SK-N-SH (cell line): Measurements from ENCODE around the gene GART. TPM values are rescaled to one million over a fixed set of nuclear protein-coding genes. Genes with fewer than 3 reads are reported as not detected.

Source experiments
- CTCF ChIA-PET: fragments of 300-600, 350-600 bp; formaldehyde crosslinking; extraction: SDS; loops from one replicate; lab custom pipeline; 2021; lab: Yijun Ruan, JAX
- POLR2A ChIA-PET: fragments of 350-600 bp; sonication (Branson Sonifier 250); formaldehyde crosslinking; extraction: SDS; loops from one replicate; lab custom pipeline; 2020; ENCODE audit warnings: antibody characterized with exemption, inconsistent platforms; lab: Yijun Ruan, JAX
- DNase-seq: peaks from one replicate; pipeline ENCODE4 v3.0.0; 2012
- H2AFZ ChIP-seq: fragments of 200-600 bp; sonication (generic); 2 replicates; pipeline ENCODE4 v1.8.1; 2016; ENCODE audit warnings: antibody characterized with exemption, mild to moderate bottlenecking, low read depth
- H3F3A ChIP-seq: fragments of 200-600 bp; sonication (generic); replicated peaks from 2 replicates; pipeline ENCODE3; 2016; ENCODE audit warnings: antibody characterized with exemption, mild to moderate bottlenecking; ENCODE audit not compliant: insufficient read depth
- H3K27ac ChIP-seq, 2 experiments: fragments of 200-500 bp in 1 of 2; fragments of 200-600 bp in 1 of 2; sonication (Bioruptor generic) in 1 of 2; sonication (generic), shearing (Covaris generic) in 1 of 2; 2 replicates each; pipeline versions ENCODE4 v1.5.1 to v1.6.1; 2014 to 2016; ENCODE audit warnings: low read depth in 2 of 2, inconsistent platforms in 1 of 2, low read length in 1 of 2, mild to moderate bottlenecking in 1 of 2, mixed read lengths in 1 of 2
- H3K27me3 ChIP-seq: fragments of 200-600 bp; sonication (generic), shearing (Covaris generic); 2 replicates; pipeline ENCODE4 v1.6.1; 2016; ENCODE audit warnings: mixed run types; ENCODE audit not compliant: insufficient read depth
- H3K36me3 ChIP-seq, 2 experiments: fragments of 200-500 bp in 1 of 2; fragments of 200-600 bp in 1 of 2; sonication (Bioruptor generic) in 1 of 2; sonication (generic) in 1 of 2; replicated peaks in 1 of 2; 2 replicates each; pipeline versions ENCODE3 to v1.5.1; 2014 to 2016; ENCODE audit warnings: low read length in 1 of 2, mild to moderate bottlenecking in 1 of 2; ENCODE audit not compliant: insufficient read depth in 2 of 2, control insufficient read depth in 1 of 2
- H3K4me1 ChIP-seq, 2 experiments: fragments of 200-500 bp in 1 of 2; fragments of 200-600 bp in 1 of 2; sonication (Bioruptor generic) in 1 of 2; sonication (generic), shearing (Covaris generic) in 1 of 2; 2 replicates each; pipeline versions ENCODE4 v1.5.1 to v1.6.1; 2014 to 2016; ENCODE audit warnings: low read depth in 1 of 2, low read length in 1 of 2, mixed run types in 1 of 2; ENCODE audit not compliant: insufficient read depth in 2 of 2, control insufficient read depth in 1 of 2
- H3K4me2 ChIP-seq: fragments of 200-600 bp; sonication (generic), shearing (Covaris generic); 2 replicates; pipeline ENCODE4 v1.6.1; 2017; ENCODE audit warnings: mixed run types
- H3K4me3 ChIP-seq, 2 experiments: fragments of 200-500 bp in 1 of 2; fragments of 200-600 bp in 1 of 2; sonication (Bioruptor generic) in 1 of 2; sonication (generic), shearing (Covaris generic) in 1 of 2; 2 replicates each; pipeline versions ENCODE4 v1.5.1 to v1.8.1; 2014 to 2016; ENCODE audit warnings: low read depth in 2 of 2, inconsistent platforms in 1 of 2, low read length in 1 of 2, mild to moderate bottlenecking in 1 of 2, mixed read lengths in 1 of 2, moderate library complexity in 1 of 2
- H3K79me2 ChIP-seq: fragments of 200-600 bp; sonication (generic); 2 replicates; pipeline ENCODE4 v1.8.1; 2017; ENCODE audit warnings: mild to moderate bottlenecking; ENCODE audit not compliant: insufficient read depth
- H3K9ac ChIP-seq: fragments of 200-600 bp; sonication (generic); 2 replicates; pipeline ENCODE4 v1.6.1; 2017; ENCODE audit warnings: mixed run types
- H3K9me2 ChIP-seq: fragments of 200-600 bp; sonication (generic); 2 replicates; pipeline ENCODE4 v1.6.1; 2017; ENCODE audit warnings: mixed run types
- H3K9me3 ChIP-seq: fragments of 200-600 bp; sonication (generic); 2 replicates; pipeline ENCODE4 v1.6.1; 2017; ENCODE audit warnings: mixed run types, mild to moderate bottlenecking, moderate library complexity
- H4K20me1 ChIP-seq: fragments of 200-600 bp; sonication (generic); 2 replicates; pipeline ENCODE4 v1.6.1; 2017; ENCODE audit warnings: mild to moderate bottlenecking, mixed run types; ENCODE audit not compliant: insufficient read depth
- CTCF ChIP-seq: fragments of 200-600 bp; sonication (generic); IDR thresholded peaks from 2 replicates; pipeline ENCODE4 v1.6.1; 2017; ENCODE audit warnings: antibody characterized with exemption, mild to moderate bottlenecking, moderate library complexity
- ELF1 ChIP-seq: IDR thresholded peaks from 2 replicates; pipeline ENCODE4 v1.4.0; 2012
- EP300 ChIP-seq, 2 experiments: IDR thresholded peaks; 2 replicates each; pipeline versions ENCODE4 v1.4.0 to v1.6.1; 2012; ENCODE audit warnings: borderline replicate concordance in 1 of 2, low read depth in 1 of 2, low read length in 1 of 2
- EZH2phosphoT487 ChIP-seq: fragments of 200-600 bp; sonication (generic); IDR thresholded peaks from 2 replicates; pipeline ENCODE4 v1.6.1; 2017; ENCODE audit warnings: low read depth, mixed run types, mild to moderate bottlenecking, antibody characterized with exemption, moderate library complexity, borderline replicate concordance
- FOSL2 ChIP-seq: IDR thresholded peaks from 2 replicates; pipeline ENCODE4 v1.4.0; 2012; ENCODE audit warnings: low read depth, mild to moderate bottlenecking, moderate library complexity, borderline replicate concordance
- FOXJ3 ChIP-seq: sonication (generic); formaldehyde crosslinking; IDR thresholded peaks from 2 replicates; pipeline ENCODE4 v1.5.1; 2020; ENCODE audit warnings: mild to moderate bottlenecking, missing genetic modification reagents
- GATA2 ChIP-seq: sonication (generic); formaldehyde crosslinking; IDR thresholded peaks from 2 replicates; pipeline ENCODE4 v1.5.0; 2020; ENCODE audit warnings: mild to moderate bottlenecking, missing genetic modification reagents
- JUND ChIP-seq: IDR thresholded peaks from 2 replicates; pipeline ENCODE4 v1.4.0; 2012
- MAX ChIP-seq: IDR thresholded peaks from 2 replicates; pipeline ENCODE4 v1.4.0; 2012; ENCODE audit warnings: low read depth
- MXI1 ChIP-seq: IDR thresholded peaks from 2 replicates; pipeline ENCODE4 v1.6.1; 2012; ENCODE audit warnings: mild to moderate bottlenecking, low read depth, low read length, improper control_type of control experiment
- NRF1 ChIP-seq: IDR thresholded peaks from 2 replicates; pipeline ENCODE4 v1.6.1; 2012; ENCODE audit warnings: low read depth, mild to moderate bottlenecking, low read length
- POLR2AphosphoS5 ChIP-seq: IDR thresholded peaks from 2 replicates; pipeline ENCODE4 v1.6.1; 2012; ENCODE audit warnings: low read depth, low read length
- RAD21 ChIP-seq: IDR thresholded peaks from 2 replicates; pipeline ENCODE4 v1.6.1; 2012; ENCODE audit warnings: mild to moderate bottlenecking, low read length
- RCOR1 ChIP-seq: fragments of 150-350 bp; IDR thresholded peaks from 2 replicates; pipeline ENCODE4 v1.6.1; 2017; ENCODE audit warnings: antibody characterized with exemption, low read length
- RFX5 ChIP-seq: IDR thresholded peaks from 2 replicates; pipeline ENCODE4 v1.6.1; 2012; ENCODE audit warnings: mild to moderate bottlenecking, improper control_type of control experiment, low read length
- SIN3A ChIP-seq: IDR thresholded peaks from 2 replicates; pipeline ENCODE4 v1.6.1; 2012; ENCODE audit warnings: low read depth, mild to moderate bottlenecking, low read length, moderate library complexity, borderline replicate concordance
- SMC3 ChIP-seq: IDR thresholded peaks from 2 replicates; pipeline ENCODE4 v1.6.1; 2012; ENCODE audit warnings: low read depth, low read length, improper control_type of control experiment
- TAF1 ChIP-seq: IDR thresholded peaks from 2 replicates; pipeline ENCODE4 v1.6.1; 2012; ENCODE audit warnings: low read depth, mild to moderate bottlenecking, low read length, moderate library complexity, borderline replicate concordance
- TCF12 ChIP-seq: IDR thresholded peaks from 2 replicates; pipeline ENCODE4 v1.4.0; 2012
- TEAD4 ChIP-seq: IDR thresholded peaks from 2 replicates; pipeline ENCODE4 v1.4.0; 2012; ENCODE audit warnings: mild to moderate bottlenecking, borderline replicate concordance; ENCODE audit not compliant: insufficient read depth
- USF1 ChIP-seq: IDR thresholded peaks from 2 replicates; pipeline ENCODE4 v1.4.0; 2012; ENCODE audit warnings: low read depth, borderline replicate concordance
- YY1 ChIP-seq: IDR thresholded peaks from 2 replicates; pipeline ENCODE4 v1.4.0; 2012; ENCODE audit warnings: low read depth, mild to moderate bottlenecking
- ZBTB33 ChIP-seq: IDR thresholded peaks from 2 replicates; pipeline ENCODE4 v1.4.0; 2012; ENCODE audit warnings: low read depth, borderline replicate concordance
- WGBS: methylation state at CpG from one replicate; pipeline ENCODE4 v1.1.6; 2017; ENCODE audit warnings: low lambda C conversion rate; 5-methylcytosine and 5-hydroxymethylcytosine counted together
- polyA plus RNA-seq, 3 experiments: library from polyadenylated mRNA; depleted of rRNA; stranded (reverse); fragments of >200 nt; gene quantifications; 2 replicates each; pipeline ENCODE4 v1.2.3, GENCODE V29; 2012

Gene GART
- polyA plus RNA-seq, 1 of the 3 experiments (the other 2 are of a cell fraction): 17.3 TPM

GRCh38 chr21:33518899-33519298 lies 23.0 kb downstream of the GART start:
- peaks cover 9% of the 10 kb centered on the region for H3F3A ChIP-seq
- CTCF ChIA-PET: interaction anchor here (0.9 kb wide), 1 partner anchor 39 kb away, joined by 3 read pairs; the partner anchor contains the start of gene TMEM50B
- H3K27ac ChIP-seq: no peak overlapping the region
- no peak for TF ChIP-seq FOSL2
- TF ChIP-seq YY1: no peak
- TF ChIP-seq TEAD4: no peak
- TF ChIP-seq TCF12: no peak
- TF ChIP-seq FOXJ3 (CRISPR knock-in tag): no peak
- no peak for TF ChIP-seq SIN3A
- no peak for TF ChIP-seq NRF1
- no peak for TF ChIP-seq RAD21
- no peak for TF ChIP-seq EP300 (IDR thresholded peaks at IDR 0.05; ENCODE audit: borderline replicate concordance in 1 of 2, low read depth in 1 of 2, low read length in 1 of 2)
- TF ChIP-seq JUND: no peak
- TF ChIP-seq MXI1: no peak
- no peak for TF ChIP-seq SMC3
- TF ChIP-seq, all 33 proteins: peak for 0
- Histone ChIP-seq H3K4me3 (no peak overlapping the region), H3K9me2 (no peaks in the 10 kb centered on the region), H4K20me1 (no peaks in the 10 kb centered on the region), H3K9ac (no peak overlapping the region), H3K4me2 (no peak overlapping the region), H3K36me3 (peaks cover 61 to 73% of the 10 kb centered on the region in 2 experiments), H3K4me1 (no peaks in the 10 kb centered on the region), H3K9me3 (no peaks in the 10 kb centered on the region), H2AFZ (no peak overlapping the region), H3K27me3 (no peaks in the 10 kb centered on the region), H3K79me2 (no peaks in the 10 kb centered on the region)
- POLR2A ChIA-PET: no interaction called here
- DNase-seq: no peak
- over 99% methylated on average over 4 of the region's 4 CpGs for WGBS

GRCh38 chr21:33514229-33514628 lies 27.7 kb downstream of the GART start:
- H3K9ac ChIP-seq: no peak overlapping the region
- H3K27me3 ChIP-seq: no peaks in the 10 kb centered on the region
- H3K4me3 ChIP-seq: no peak overlapping the region
- no peaks in the 10 kb centered on the region for H3K9me3 ChIP-seq
- H3K27ac ChIP-seq: no peak overlapping the region
- POLR2A ChIA-PET: interaction anchor here (0.6 kb wide), 1 partner anchor 13 kb away, joined by 5 read pairs; no protein-coding TSS in a partner anchor
- H3K4me2 ChIP-seq: no peak overlapping the region
- no peak for DNase-seq
- peaks cover 69 to 77% of the 10 kb centered on the region in 2 experiments for H3K36me3 ChIP-seq
- H2AFZ ChIP-seq: no peak overlapping the region
- no peaks in the 10 kb centered on the region for H3K9me2 ChIP-seq
- H3K4me1 ChIP-seq: no peaks in the 10 kb centered on the region
- H4K20me1 ChIP-seq: no peaks in the 10 kb centered on the region
- no peaks in the 10 kb centered on the region for H3F3A ChIP-seq
- TF ChIP-seq CTCF (no peak), SMC3 (no peak), MAX (no peak), POLR2AphosphoS5 (no peak), ELF1 (no peak), SIN3A (no peak), RCOR1 (no peak), NRF1 (no peak), EP300 (IDR thresholded peaks at IDR 0.05; ENCODE audit: borderline replicate concordance in 1 of 2, low read depth in 1 of 2, low read length in 1 of 2) (no peak), ZBTB33 (no peak), EZH2phosphoT487 (no peak), USF1 (no peak), YY1 (no peak), RFX5 (no peak), GATA2 (CRISPR knock-in tag) (no peak), FOSL2 (no peak), TAF1 (no peak)
- TF ChIP-seq, all 33 proteins: peak for 0
- H3K79me2 ChIP-seq: no peaks in the 10 kb centered on the region
- 97% methylated on average over 2 of the region's 2 CpGs for WGBS
- CTCF ChIA-PET: no interaction called here
